ENCODE measurements around the gene FRRS1. TPM values are rescaled to one million over a fixed set of nuclear protein-coding genes. Genes with fewer than 3 reads are reported as not detected.

FRRS1 gene
- total and polyA plus RNA-seq, 2 donors (not counting 1 experiment from before 2014, with no cell fraction given) = 10.3 to 32.7 TPM

DNA sequence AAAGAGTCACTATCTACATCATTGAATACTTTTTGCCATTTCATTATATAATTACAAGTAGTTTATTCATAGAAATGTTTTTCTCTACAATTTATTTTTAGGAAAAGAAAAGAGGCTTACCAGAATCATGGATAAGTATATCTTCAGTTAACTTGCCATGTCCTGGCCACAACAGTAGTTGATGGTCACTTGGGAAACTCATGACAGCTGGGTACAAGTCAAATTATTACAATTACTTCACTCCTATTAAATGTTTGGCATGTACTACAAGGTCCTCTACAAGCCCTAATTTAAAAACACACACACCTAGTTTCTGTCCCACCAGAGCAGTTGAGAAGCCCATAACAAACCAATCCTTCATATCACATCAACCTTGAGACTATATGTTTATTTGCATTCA is 91.1 kb downstream of the FRRS1 start:
- Histone ChIP-seq H4K20me1 (ENCODE audit: control insufficient read depth, extremely low read depth, insufficient read depth, low read length) (no peaks in the 10 kb centered on the region), H3K27me3 (ENCODE audit: control insufficient read depth, insufficient read depth, low read length) (no peaks in the 10 kb centered on the region), H3K4me3 (replicated peaks in 1 of 4; ENCODE audit: control extremely low read depth in 1 of 4, insufficient read depth in 1 of 4, low read depth in 3 of 4, low read length in 4 of 4) (no peak overlapping the region), H3K9ac (ENCODE audit: insufficient read depth, low read length) (no peak overlapping the region), H3K9me3 (ENCODE audit: control insufficient read depth, insufficient read depth, low read depth, low read length) (no peaks in the 10 kb centered on the region), H3K4me2 (ENCODE audit: extremely low read depth, insufficient read depth, low read length) (no peak overlapping the region), H3K27ac (ENCODE audit: insufficient read depth, low read length) (no peak overlapping the region), H2AFZ (ENCODE audit: low read length) (no peak overlapping the region), H3K79me2 (ENCODE audit: control insufficient read depth, insufficient read depth, low read length) (no peaks in the 10 kb centered on the region), H3K36me3 (ENCODE audit: control insufficient read depth, insufficient read depth, low read length) (no peaks in the 10 kb centered on the region), H3K4me1 (ENCODE audit: control insufficient read depth, extremely low read depth, insufficient read depth, low read length) (peaks cover 5% of the 10 kb centered on the region)
- no peak for DNase-seq (ENCODE audit: low read depth in 2 of 2)
- no peak for TF ChIP-seq EZH2 (IDR thresholded peaks at IDR 0.05; ENCODE audit: low read length, missing control alignments)
- TF ChIP-seq, protein P1, sequence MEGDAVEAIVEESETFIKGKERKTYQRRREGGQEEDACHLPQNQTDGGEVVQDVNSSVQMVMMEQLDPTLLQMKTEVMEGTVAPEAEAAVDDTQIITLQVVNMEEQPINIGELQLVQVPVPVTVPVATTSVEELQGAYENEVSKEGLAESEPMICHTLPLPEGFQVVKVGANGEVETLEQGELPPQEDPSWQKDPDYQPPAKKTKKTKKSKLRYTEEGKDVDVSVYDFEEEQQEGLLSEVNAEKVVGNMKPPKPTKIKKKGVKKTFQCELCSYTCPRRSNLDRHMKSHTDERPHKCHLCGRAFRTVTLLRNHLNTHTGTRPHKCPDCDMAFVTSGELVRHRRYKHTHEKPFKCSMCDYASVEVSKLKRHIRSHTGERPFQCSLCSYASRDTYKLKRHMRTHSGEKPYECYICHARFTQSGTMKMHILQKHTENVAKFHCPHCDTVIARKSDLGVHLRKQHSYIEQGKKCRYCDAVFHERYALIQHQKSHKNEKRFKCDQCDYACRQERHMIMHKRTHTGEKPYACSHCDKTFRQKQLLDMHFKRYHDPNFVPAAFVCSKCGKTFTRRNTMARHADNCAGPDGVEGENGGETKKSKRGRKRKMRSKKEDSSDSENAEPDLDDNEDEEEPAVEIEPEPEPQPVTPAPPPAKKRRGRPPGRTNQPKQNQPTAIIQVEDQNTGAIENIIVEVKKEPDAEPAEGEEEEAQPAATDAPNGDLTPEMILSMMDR (conservative IDR thresholded peaks at IDR 0.05 in 1 of 2, IDR thresholded peaks at IDR 0.05 in 1 of 2; ENCODE audit: low read depth in 1 of 2, low read length in 2 of 2) = no peak

DNA sequence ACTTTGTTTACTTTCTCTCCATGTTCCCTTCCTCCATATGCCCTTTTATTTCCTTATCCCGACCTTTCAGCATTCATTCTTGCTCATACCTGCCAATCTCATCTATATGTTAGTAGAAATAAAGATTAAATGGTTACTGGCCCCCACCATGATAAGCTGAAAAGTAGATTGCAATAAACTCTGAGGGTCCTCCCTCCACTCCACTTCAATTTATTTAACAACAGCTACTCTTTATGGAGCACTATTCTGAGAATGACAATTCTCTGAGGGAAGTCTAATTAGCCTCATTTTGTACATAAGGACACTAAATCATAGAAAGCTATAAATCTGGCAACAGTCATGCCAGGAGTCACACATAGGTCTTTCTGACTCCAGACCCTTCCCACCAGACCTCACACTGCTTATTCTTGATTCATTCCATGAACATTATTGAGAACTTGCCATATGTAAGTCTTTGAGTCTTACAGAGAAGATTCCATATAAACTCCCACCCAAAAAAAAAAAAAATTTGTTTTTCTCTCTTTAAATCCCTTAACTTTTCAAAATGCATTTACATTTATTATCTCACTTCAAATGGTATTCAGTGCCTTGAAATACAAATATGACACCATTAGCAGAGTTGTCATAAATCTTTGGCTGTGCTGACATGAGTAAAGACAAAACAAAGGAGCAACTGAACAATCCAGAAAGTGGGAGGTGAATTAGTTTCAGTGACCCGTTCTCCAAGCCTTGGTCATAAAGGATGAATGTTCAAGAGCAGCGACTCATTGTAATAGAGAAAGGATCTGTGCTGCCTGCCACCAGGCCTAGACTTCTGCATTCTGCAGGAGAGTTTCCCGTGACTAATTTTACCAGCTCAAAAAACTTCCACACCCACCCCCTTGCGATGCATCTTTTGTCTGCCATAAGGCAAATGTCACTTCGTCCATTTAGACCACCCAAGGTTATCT is 92.0 kb downstream of the FRRS1 start:
- H3K79me2 ChIP-seq (ENCODE audit: control insufficient read depth, insufficient read depth, low read length) = no peaks in the 10 kb centered on the region
- no peaks in the 10 kb centered on the region for H3K9me3 ChIP-seq (ENCODE audit: control insufficient read depth, insufficient read depth, low read depth, low read length)
- no peak overlapping the region for H3K4me2 ChIP-seq (ENCODE audit: extremely low read depth, insufficient read depth, low read length)
- no peaks in the 10 kb centered on the region for H4K20me1 ChIP-seq (ENCODE audit: control insufficient read depth, extremely low read depth, insufficient read depth, low read length)
- no peaks in the 10 kb centered on the region for H3K27me3 ChIP-seq (ENCODE audit: control insufficient read depth, insufficient read depth, low read length)
- H2AFZ ChIP-seq (ENCODE audit: low read length) = no peak overlapping the region
- peaks cover 5% of the 10 kb centered on the region for H3K4me1 ChIP-seq (ENCODE audit: control insufficient read depth, extremely low read depth, insufficient read depth, low read length)
- no peak for DNase-seq (ENCODE audit: low read depth in 2 of 2)
- TF ChIP-seq, protein P1 (conservative IDR thresholded peaks at IDR 0.05 in 1 of 2, IDR thresholded peaks at IDR 0.05 in 1 of 2; ENCODE audit: low read depth in 1 of 2, low read length in 2 of 2) = no peak
- no peak for TF ChIP-seq EZH2 (IDR thresholded peaks at IDR 0.05; ENCODE audit: low read length, missing control alignments)
- no peaks in the 10 kb centered on the region for H3K36me3 ChIP-seq (ENCODE audit: control insufficient read depth, insufficient read depth, low read length)
- no peak overlapping the region for H3K27ac ChIP-seq (ENCODE audit: insufficient read depth, low read length)
- H3K4me3 ChIP-seq (replicated peaks in 1 of 4; ENCODE audit: control extremely low read depth in 1 of 4, insufficient read depth in 1 of 4, low read depth in 3 of 4, low read length in 4 of 4) = no peak overlapping the region
- H3K9ac ChIP-seq (ENCODE audit: insufficient read depth, low read length) = no peak overlapping the region

DNA sequence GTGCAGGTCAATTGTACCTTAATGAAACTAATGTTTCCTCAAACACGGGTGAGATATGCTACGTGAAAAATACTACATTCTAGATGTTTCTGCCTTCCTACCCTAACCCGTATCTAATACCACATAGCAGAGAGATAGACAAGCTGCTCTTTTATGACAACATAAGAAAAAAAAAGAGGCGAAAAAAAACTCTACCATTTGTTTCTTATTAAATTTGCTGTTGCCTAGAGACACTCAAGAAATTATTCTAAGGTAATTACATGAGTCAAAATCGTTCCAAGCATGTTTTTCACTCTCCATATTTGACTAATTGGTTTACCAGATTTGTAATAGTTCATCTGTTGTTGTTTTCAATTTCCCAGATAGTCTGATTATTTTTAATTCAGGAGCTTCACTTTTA is 93.1 kb downstream of the FRRS1 start:
- no peak overlapping the region for H3K4me2 ChIP-seq (ENCODE audit: extremely low read depth, insufficient read depth, low read length)
- H3K9me3 ChIP-seq (ENCODE audit: control insufficient read depth, insufficient read depth, low read depth, low read length) = no peaks in the 10 kb centered on the region
- H3K27me3 ChIP-seq (ENCODE audit: control insufficient read depth, insufficient read depth, low read length) = no peaks in the 10 kb centered on the region
- no peak for DNase-seq (ENCODE audit: low read depth in 2 of 2)
- H3K79me2 ChIP-seq (ENCODE audit: control insufficient read depth, insufficient read depth, low read length) = no peaks in the 10 kb centered on the region
- H4K20me1 ChIP-seq (ENCODE audit: control insufficient read depth, extremely low read depth, insufficient read depth, low read length) = no peaks in the 10 kb centered on the region
- no peak overlapping the region for H3K4me3 ChIP-seq (replicated peaks in 1 of 4; ENCODE audit: control extremely low read depth in 1 of 4, insufficient read depth in 1 of 4, low read depth in 3 of 4, low read length in 4 of 4)
- H3K9ac ChIP-seq (ENCODE audit: insufficient read depth, low read length) = no peak overlapping the region
- H3K36me3 ChIP-seq (ENCODE audit: control insufficient read depth, insufficient read depth, low read length) = no peaks in the 10 kb centered on the region
- TF ChIP-seq EZH2 (IDR thresholded peaks at IDR 0.05; ENCODE audit: low read length, missing control alignments) = no peak
- TF ChIP-seq, protein P1 (conservative IDR thresholded peaks at IDR 0.05 in 1 of 2, IDR thresholded peaks at IDR 0.05 in 1 of 2; ENCODE audit: low read depth in 1 of 2, low read length in 2 of 2) = no peak
- no peak overlapping the region for H2AFZ ChIP-seq (ENCODE audit: low read length)
- peak overlapping the region; percentile 15 for H3K27ac ChIP-seq (ENCODE audit: insufficient read depth, low read length)
- H3K4me1 ChIP-seq (ENCODE audit: control insufficient read depth, extremely low read depth, insufficient read depth, low read length) = peaks cover 5% of the 10 kb centered on the region

Data from fibroblast of lung (primary cell).